ENCODE results near the gene SCGB1D2. TPM values are rescaled to one million over a fixed set of nuclear protein-coding genes. Genes with fewer than 3 reads are reported as not detected.

Gene SCGB1D2
- polyA plus RNA-seq, 1 donor (not counting 4 experiments of a cell fraction or from before 2014, with no cell fraction given) = not detected

DNA sequence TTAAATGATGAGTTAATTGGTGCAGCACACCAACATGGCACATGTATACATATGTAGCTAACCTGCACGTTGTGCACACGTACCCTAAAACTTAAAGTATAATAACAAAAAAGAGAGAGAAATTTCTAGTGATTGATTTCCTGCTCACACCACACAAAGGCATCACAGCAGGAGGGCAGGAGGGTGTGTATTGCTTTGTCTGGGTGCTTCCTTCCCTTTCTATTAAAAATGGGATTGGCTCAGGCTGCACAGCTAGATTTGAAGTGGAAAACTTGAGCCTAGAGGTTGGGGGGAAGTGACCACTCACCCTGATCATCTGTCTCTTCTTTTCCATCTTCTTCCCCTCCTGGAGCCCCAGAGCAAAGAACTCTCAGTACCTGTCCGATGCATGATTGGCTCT, 944 bp upstream of the SCGB1D2 start:
- TF ChIP-seq EZH2 (IDR thresholded peaks at IDR 0.05; ENCODE audit: low read length) = no peak
- TF ChIP-seq, protein P1, sequence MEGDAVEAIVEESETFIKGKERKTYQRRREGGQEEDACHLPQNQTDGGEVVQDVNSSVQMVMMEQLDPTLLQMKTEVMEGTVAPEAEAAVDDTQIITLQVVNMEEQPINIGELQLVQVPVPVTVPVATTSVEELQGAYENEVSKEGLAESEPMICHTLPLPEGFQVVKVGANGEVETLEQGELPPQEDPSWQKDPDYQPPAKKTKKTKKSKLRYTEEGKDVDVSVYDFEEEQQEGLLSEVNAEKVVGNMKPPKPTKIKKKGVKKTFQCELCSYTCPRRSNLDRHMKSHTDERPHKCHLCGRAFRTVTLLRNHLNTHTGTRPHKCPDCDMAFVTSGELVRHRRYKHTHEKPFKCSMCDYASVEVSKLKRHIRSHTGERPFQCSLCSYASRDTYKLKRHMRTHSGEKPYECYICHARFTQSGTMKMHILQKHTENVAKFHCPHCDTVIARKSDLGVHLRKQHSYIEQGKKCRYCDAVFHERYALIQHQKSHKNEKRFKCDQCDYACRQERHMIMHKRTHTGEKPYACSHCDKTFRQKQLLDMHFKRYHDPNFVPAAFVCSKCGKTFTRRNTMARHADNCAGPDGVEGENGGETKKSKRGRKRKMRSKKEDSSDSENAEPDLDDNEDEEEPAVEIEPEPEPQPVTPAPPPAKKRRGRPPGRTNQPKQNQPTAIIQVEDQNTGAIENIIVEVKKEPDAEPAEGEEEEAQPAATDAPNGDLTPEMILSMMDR (optimal IDR thresholded peaks at IDR 0.05 in 1 of 3, IDR thresholded peaks at IDR 0.05 in 1 of 3, conservative IDR thresholded peaks at IDR 0.05 in 1 of 3; ENCODE audit: extremely low read depth in 1 of 3, insufficient read depth in 2 of 3, low read length in 3 of 3) = no peak
- FAIRE-seq = no peak
- Histone ChIP-seq H3K9ac (ENCODE audit: control insufficient read depth, extremely low read depth, insufficient read depth, low read length) (no peak overlapping the region), H3K4me2 (ENCODE audit: control insufficient read depth, extremely low read depth, insufficient read depth, low read depth, low read length) (no peak overlapping the region), H3K4me1 (ENCODE audit: control insufficient read depth, extremely low read depth, insufficient read depth, low read length) (no peaks in the 10 kb centered on the region), H4K20me1 (ENCODE audit: control insufficient read depth, extremely low read depth, insufficient read depth, low read length) (no peaks in the 10 kb centered on the region), H3K9me3 (ENCODE audit: control insufficient read depth, low read depth, low read length) (no peaks in the 10 kb centered on the region), H3K4me3 (ENCODE audit: control insufficient read depth in 2 of 3, extremely low read depth in 1 of 3, insufficient read depth in 2 of 3, low read depth in 1 of 3, low read length in 3 of 3) (no peak overlapping the region), H3K79me2 (ENCODE audit: control insufficient read depth, insufficient read depth, low read length) (no peaks in the 10 kb centered on the region), H3K27ac (ENCODE audit: control insufficient read depth, insufficient read depth, low read length) (no peak overlapping the region), H2AFZ (ENCODE audit: control insufficient read depth, low read length) (no peak overlapping the region), H3K9me1 (ENCODE audit: control insufficient read depth, extremely low read depth, insufficient read depth, low read length) (no peaks in the 10 kb centered on the region), H3K27me3 (ENCODE audit: control insufficient read depth, extremely low read depth, insufficient read depth, low read length) (no peaks in the 10 kb centered on the region), H3K36me3 (ENCODE audit: control insufficient read depth in 2 of 2, extremely low read depth in 1 of 2, insufficient read depth in 2 of 2, low read length in 2 of 2) (no peaks in the 10 kb centered on the region)
- DNase-seq (ENCODE audit: low read depth, low spot score) = no peak
- dilution Hi-C loops (cut with MboI; ENCODE audit: extremely low pct_ligation_motif_present, low sequenced_read_pairs) = no loop called here

DNA sequence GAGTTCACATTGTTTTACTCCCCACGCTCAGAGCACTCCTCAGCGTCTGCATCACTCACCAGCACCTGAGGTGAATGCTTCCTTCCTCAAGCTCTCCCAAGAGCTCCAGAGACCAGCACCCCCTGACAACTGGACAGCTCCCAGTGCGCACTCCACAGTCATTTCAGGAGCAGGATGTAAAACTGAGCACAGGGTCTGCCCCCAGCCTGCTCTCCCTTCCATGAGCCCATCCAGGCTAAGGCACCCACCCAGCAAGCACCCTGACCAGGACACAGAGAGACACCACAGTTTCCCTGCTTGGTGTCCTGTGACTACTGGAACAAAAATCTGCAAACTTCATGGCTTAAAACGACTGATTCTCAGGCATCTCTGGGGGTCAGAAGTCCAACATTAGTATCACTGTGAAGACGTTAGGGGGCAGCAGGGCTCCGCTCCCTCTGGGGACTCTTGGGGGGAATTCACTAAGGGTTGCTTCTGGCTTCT, 3.3 kb downstream of the SCGB1D2 start:
- no peaks in the 10 kb centered on the region for H3K9me1 ChIP-seq (ENCODE audit: control insufficient read depth, extremely low read depth, insufficient read depth, low read length)
- no peak overlapping the region for H3K4me3 ChIP-seq (ENCODE audit: control insufficient read depth in 2 of 3, extremely low read depth in 1 of 3, insufficient read depth in 2 of 3, low read depth in 1 of 3, low read length in 3 of 3)
- DNase-seq (ENCODE audit: low read depth, low spot score) (no peak), FAIRE-seq (no peak)
- H3K4me2 ChIP-seq (ENCODE audit: control insufficient read depth, extremely low read depth, insufficient read depth, low read depth, low read length) = no peak overlapping the region
- no peaks in the 10 kb centered on the region for H3K36me3 ChIP-seq (ENCODE audit: control insufficient read depth in 2 of 2, extremely low read depth in 1 of 2, insufficient read depth in 2 of 2, low read length in 2 of 2)
- no peaks in the 10 kb centered on the region for H3K4me1 ChIP-seq (ENCODE audit: control insufficient read depth, extremely low read depth, insufficient read depth, low read length)
- H4K20me1 ChIP-seq (ENCODE audit: control insufficient read depth, extremely low read depth, insufficient read depth, low read length) = no peaks in the 10 kb centered on the region
- no peak overlapping the region for H3K27ac ChIP-seq (ENCODE audit: control insufficient read depth, insufficient read depth, low read length)
- H3K79me2 ChIP-seq (ENCODE audit: control insufficient read depth, insufficient read depth, low read length) = no peaks in the 10 kb centered on the region
- H3K9me3 ChIP-seq (ENCODE audit: control insufficient read depth, low read depth, low read length) = no peaks in the 10 kb centered on the region
- H3K9ac ChIP-seq (ENCODE audit: control insufficient read depth, extremely low read depth, insufficient read depth, low read length) = no peak overlapping the region
- TF ChIP-seq, protein P1 (optimal IDR thresholded peaks at IDR 0.05 in 1 of 3, IDR thresholded peaks at IDR 0.05 in 1 of 3, conservative IDR thresholded peaks at IDR 0.05 in 1 of 3; ENCODE audit: extremely low read depth in 1 of 3, insufficient read depth in 2 of 3, low read length in 3 of 3) = peak; percentile 5 to 18 (median 7)
- TF ChIP-seq EZH2 (IDR thresholded peaks at IDR 0.05; ENCODE audit: low read length) = no peak
- H2AFZ ChIP-seq (ENCODE audit: control insufficient read depth, low read length) = no peak overlapping the region
- dilution Hi-C loops (cut with MboI; ENCODE audit: extremely low pct_ligation_motif_present, low sequenced_read_pairs) = no loop called here
- no peaks in the 10 kb centered on the region for H3K27me3 ChIP-seq (ENCODE audit: control insufficient read depth, extremely low read depth, insufficient read depth, low read length)

Data from keratinocyte (primary cell).